Right hindlimb (tissue), 1 donor: Measurements from ENCODE around the gene MINK1.
"Not testable (repeated sequence)": the region's sequence is repeated elsewhere in the genome, so short reads cannot be mapped to it uniquely, and the experiment has no call there.

Experiments used
- DNase-seq: peaks from one replicate; pipeline ENCODE4 v3.0.0-alpha.2; 2018

MINK1 gene

GRCh38 chr17:4812690-4813089 lies 20.4 kb upstream of the MINK1 start:
- DNase-seq: no peak

- no peak for DNase-seq
These were observed 18.0 kb upstream of the MINK1 start for GRCh38 chr17:4815043-4815675.

- no peak for DNase-seq
These were observed 16.3 kb upstream of the MINK1 start for GRCh38 chr17:4816826-4817225.

GRCh38 chr17:4818276-4818675 lies 14.9 kb upstream of the MINK1 start:
- DNase-seq: no peak

GRCh38 chr17:4822835-4823234 lies 10.3 kb upstream of the MINK1 start:
- no peak for DNase-seq

- no peak for DNase-seq
These were observed 9.6 kb upstream of the MINK1 start for GRCh38 chr17:4823373-4824089.

GRCh38 chr17:4827399-4827798 lies 5.7 kb upstream of the MINK1 start:
- no peak for DNase-seq

GRCh38 chr17:4832829-4833177 lies 337 bp upstream of the MINK1 start:
- DNase-seq: not testable (repeated sequence)

GRCh38 chr17:4833941-4834680 lies 971 bp downstream of the MINK1 start:
- peak; percentile 59 for DNase-seq

GRCh38 chr17:4834681-4835020 lies 1.5 kb downstream of the MINK1 start:
- DNase-seq: no peak

GRCh38 chr17:4836221-4836620 lies 3.1 kb downstream of the MINK1 start:
- no peak for DNase-seq

GRCh38 chr17:4837471-4838308 lies 4.5 kb downstream of the MINK1 start:
- DNase-seq: no peak

GRCh38 chr17:4838309-4838785 lies 5.2 kb downstream of the MINK1 start:
- no peak for DNase-seq

- DNase-seq: no peak
These were observed 6.1 kb downstream of the MINK1 start for GRCh38 chr17:4839221-4839620.

GRCh38 chr17:4839965-4840892 lies 7.1 kb downstream of the MINK1 start:
- DNase-seq: no peak

GRCh38 chr17:4840893-4841242 lies 7.7 kb downstream of the MINK1 start:
- DNase-seq: no peak

- DNase-seq: no peak
These were observed 9.2 kb downstream of the MINK1 start for GRCh38 chr17:4842376-4842775.

- DNase-seq: no peak
These were observed 10.3 kb downstream of the MINK1 start for GRCh38 chr17:4843321-4844000.

- DNase-seq: no peak
These were observed 12.0 kb downstream of the MINK1 start for GRCh38 chr17:4845118-4845517.

- DNase-seq: no peak
These were observed 13.7 kb downstream of the MINK1 start for GRCh38 chr17:4846635-4847390.
